Astrocyte of the spinal cord (primary cell): ENCODE measurements around the gene CDK14.

Source experiments
- DNase-seq: peaks from one replicate; pipeline ENCODE4 v3.0.0; 2011; ENCODE audit warnings: low read depth, low spot score
- H3K4me3 ChIP-seq: 2 replicates; pipeline ENCODE4 v1.5.1; 2011; ENCODE audit warnings: low read depth, mild to moderate bottlenecking, low read length, moderate library complexity
- CTCF ChIP-seq: IDR thresholded peaks from 2 replicates; pipeline ENCODE4 v1.5.1; 2012; ENCODE audit warnings: low read depth, mild to moderate bottlenecking, low read length, inconsistent platforms
- in situ Hi-C: cut with HindIII; loops from 2 replicates; pipeline ENCODE4 v1.10.0; 2017; ENCODE audit warnings: low sequenced_read_pairs

The CDK14 gene

GRCh38 chr7:90669492-90669891 is 73.4 kb downstream of the CDK14 start:
- in situ Hi-C loops, result no loop called here
- DNase-seq, result no peak
- H3K4me3 ChIP-seq, result no peak overlapping the region
- no peak for TF ChIP-seq CTCF

GRCh38 chr7:90671571-90671970 is 75.5 kb downstream of the CDK14 start:
- no peak for TF ChIP-seq CTCF
- in situ Hi-C loops, result no loop called here
- H3K4me3 ChIP-seq, result no peak overlapping the region
- no peak for DNase-seq

GRCh38 chr7:90672210-90672609 is 76.1 kb downstream of the CDK14 start:
- in situ Hi-C loops, result no loop called here
- no peak for DNase-seq
- TF ChIP-seq CTCF, result no peak
- no peak overlapping the region for H3K4me3 ChIP-seq

GRCh38 chr7:90674625-90675024 is 78.5 kb downstream of the CDK14 start:
- no peak for DNase-seq
- H3K4me3 ChIP-seq, result no peak overlapping the region
- in situ Hi-C loops, result no loop called here
- TF ChIP-seq CTCF, result no peak

- no peak overlapping the region for H3K4me3 ChIP-seq
- in situ Hi-C loops, result no loop called here
- no peak for TF ChIP-seq CTCF
- no peak for DNase-seq
Measured at GRCh38 chr7:90675982-90676381, 79.9 kb downstream of the CDK14 start.

GRCh38 chr7:90677486-90678404 is 81.6 kb downstream of the CDK14 start:
- in situ Hi-C loops, result no loop called here
- DNase-seq, result no peak
- no peak for TF ChIP-seq CTCF
- H3K4me3 ChIP-seq, result no peak overlapping the region
